ENCODE results near the gene SLC8A2.

GRCh38 chr19:47459477-47459876 is 12.2 kb downstream of the SLC8A2 start:
- TF ChIP-seq POLR2AphosphoS5 (IDR thresholded peaks at IDR 0.05; ENCODE audit: low read depth, low read length) (no peak), SIN3A (IDR thresholded peaks at IDR 0.05; ENCODE audit: borderline replicate concordance, insufficient read depth, low read length) (no peak), REST (IDR thresholded peaks at IDR 0.05; ENCODE audit: insufficient read depth in 1 of 2, low read depth in 2 of 2, low read length in 2 of 2) (no peak)
